ENCODE results near the gene HSD11B1L. TPM values are rescaled to one million over a fixed set of nuclear protein-coding genes. Genes with fewer than 3 reads are reported as not detected.

The HSD11B1L gene
- polyA plus RNA-seq, 1 experiment, result 4.9 TPM

- H3K27ac ChIP-seq (ENCODE audit: low read depth, low read length), result no peak overlapping the region
- POLR2A ChIA-PET, result no interaction called here
- CTCF ChIA-PET, result interaction anchor here (1.1 to 1.8 kb wide), 2 partner anchors 22 to 25 kb away, joined by 3 to 5 read pairs; partner anchors contain the start of gene RPL36
- H3K9me3 ChIP-seq (ENCODE audit: control insufficient read depth, insufficient read depth, low read length), result no peaks in the 10 kb centered on the region
- H3K27me3 ChIP-seq (ENCODE audit: control insufficient read depth, insufficient read depth, low read length), result no peaks in the 10 kb centered on the region
- DNase-seq (ENCODE audit: low read depth, low spot score), result no peak
- H3K4me3 ChIP-seq (ENCODE audit: low read depth, low read length), result no peak overlapping the region
- no peak for TF ChIP-seq CTCF (IDR thresholded peaks at IDR 0.05; ENCODE audit: low read depth, low read length)
Measured at GRCh38 chr19:5664515-5664914, 16.3 kb upstream of the HSD11B1L start.

GRCh38 chr19:5665781-5666513 lies 14.9 kb upstream of the HSD11B1L start:
- no peaks in the 10 kb centered on the region for H3K9me3 ChIP-seq (ENCODE audit: control insufficient read depth, insufficient read depth, low read length)
- TF ChIP-seq CTCF (IDR thresholded peaks at IDR 0.05; ENCODE audit: low read depth, low read length), result peak; percentile 42
- H3K27ac ChIP-seq (ENCODE audit: low read depth, low read length), result peak overlapping the region; percentile 47
- peak; percentile 41 for DNase-seq (ENCODE audit: low read depth, low spot score)
- H3K4me3 ChIP-seq (ENCODE audit: low read depth, low read length), result no peak overlapping the region
- POLR2A ChIA-PET, result no interaction called here
- CTCF ChIA-PET, result interaction anchor here (1.8 kb wide), 1 partner anchor 24 kb away, joined by 5 read pairs; the partner anchor contains the start of gene RPL36
- no peaks in the 10 kb centered on the region for H3K27me3 ChIP-seq (ENCODE audit: control insufficient read depth, insufficient read depth, low read length)

GRCh38 chr19:5666921-5667610 lies 13.8 kb upstream of the HSD11B1L start:
- Histone ChIP-seq H3K27me3 (ENCODE audit: control insufficient read depth, insufficient read depth, low read length) (no peaks in the 10 kb centered on the region), H3K4me3 (ENCODE audit: low read depth, low read length) (no peak overlapping the region), H3K9me3 (ENCODE audit: control insufficient read depth, insufficient read depth, low read length) (no peaks in the 10 kb centered on the region), H3K27ac (ENCODE audit: low read depth, low read length) (no peak overlapping the region)
- ChIA-PET CTCF (no interaction called here), POLR2A (no interaction called here)
- no peak for DNase-seq (ENCODE audit: low read depth, low spot score)
- TF ChIP-seq CTCF (IDR thresholded peaks at IDR 0.05; ENCODE audit: low read depth, low read length), result no peak

GRCh38 chr19:5667751-5668271 lies 13.0 kb upstream of the HSD11B1L start:
- ChIA-PET POLR2A (no interaction called here), CTCF (interaction anchor here (0.6 kb wide), 1 partner anchor 51 kb away, joined by 5 read pairs; no protein-coding TSS in a partner anchor)
- no peak for DNase-seq (ENCODE audit: low read depth, low spot score)
- TF ChIP-seq CTCF (IDR thresholded peaks at IDR 0.05; ENCODE audit: low read depth, low read length), result no peak
- H3K4me3 ChIP-seq (ENCODE audit: low read depth, low read length), result no peak overlapping the region
- no peaks in the 10 kb centered on the region for H3K9me3 ChIP-seq (ENCODE audit: control insufficient read depth, insufficient read depth, low read length)
- no peaks in the 10 kb centered on the region for H3K27me3 ChIP-seq (ENCODE audit: control insufficient read depth, insufficient read depth, low read length)
- no peak overlapping the region for H3K27ac ChIP-seq (ENCODE audit: low read depth, low read length)

GRCh38 chr19:5669212-5669611 lies 11.6 kb upstream of the HSD11B1L start:
- H3K27me3 ChIP-seq (ENCODE audit: control insufficient read depth, insufficient read depth, low read length), result no peaks in the 10 kb centered on the region
- DNase-seq (ENCODE audit: low read depth, low spot score), result no peak
- ChIA-PET CTCF (no interaction called here), POLR2A (no interaction called here)
- H3K9me3 ChIP-seq (ENCODE audit: control insufficient read depth, insufficient read depth, low read length), result no peaks in the 10 kb centered on the region
- H3K4me3 ChIP-seq (ENCODE audit: low read depth, low read length), result no peak overlapping the region
- H3K27ac ChIP-seq (ENCODE audit: low read depth, low read length), result no peak overlapping the region
- no peak for TF ChIP-seq CTCF (IDR thresholded peaks at IDR 0.05; ENCODE audit: low read depth, low read length)

All from AG04450 (cell line).